A673 (cell line): ENCODE data around the gene CYTH1. TPM values are rescaled to one million over a fixed set of nuclear protein-coding genes. Genes with fewer than 3 reads are reported as not detected.

Source experiments
- BruUV-seq: library from RNA; stranded (reverse); fragments of 400-500 nt; replicated peaks from 2 replicates; lab custom pipeline; 2021; lab: Mats Ljungman, UMichigan
- CTCF ChIA-PET: fragments of 300-600 bp; sonication (Branson Sonifier 250); formaldehyde crosslinking; loops from one replicate; lab custom pipeline; 2022; ENCODE audit warnings: antibody characterized with exemption; lab: Charles Lee
- POLR2A ChIA-PET: fragments of 300-600 bp; sonication (Branson Sonifier 250); formaldehyde crosslinking; loops from one replicate; lab custom pipeline; 2022; ENCODE audit warnings: antibody characterized with exemption; ENCODE audit not compliant: low non-redundant PET; lab: Charles Lee
- DNase-seq: peaks from one replicate; pipeline ENCODE4 v3.0.0-alpha.2; 2015; ENCODE audit warnings: low spot score
- H3K27ac ChIP-seq: fragments of 200-600 bp; sonication (generic); 2 replicates; pipeline ENCODE4 v1.5.1; 2016; ENCODE audit warnings: mixed run types, low read depth, mild to moderate bottlenecking, mixed read lengths, antibody characterized with exemption, low read length; ENCODE audit not compliant: poor library complexity, severe bottlenecking
- H3K27me3 ChIP-seq: fragments of 200-600 bp; sonication (generic); replicated peaks from 2 replicates; pipeline ENCODE4 v1.6.1; 2017; ENCODE audit warnings: mixed run types, low read depth, mild to moderate bottlenecking, mixed read lengths, antibody characterized with exemption, low read length; ENCODE audit not compliant: insufficient read depth, poor library complexity
- H3K36me3 ChIP-seq: fragments of 200-600 bp; sonication (generic); 2 replicates; pipeline ENCODE4 v1.6.1; 2016; ENCODE audit warnings: mixed run types, mild to moderate bottlenecking, mixed read lengths, antibody characterized with exemption, low read length; ENCODE audit not compliant: insufficient read depth, poor library complexity, severe bottlenecking
- H3K4me1 ChIP-seq: fragments of 200-600 bp; sonication (generic); 2 replicates; pipeline ENCODE4 v1.6.1; 2017; ENCODE audit warnings: mixed run types, mild to moderate bottlenecking, mixed read lengths, antibody characterized with exemption, low read length; ENCODE audit not compliant: insufficient read depth, poor library complexity, severe bottlenecking
- H3K4me3 ChIP-seq: fragments of 200-600 bp; sonication (generic); 2 replicates; pipeline ENCODE4 v1.5.1; 2016; ENCODE audit warnings: low read depth, mixed run types, mild to moderate bottlenecking, mixed read lengths, low read length; ENCODE audit not compliant: poor library complexity, severe bottlenecking
- H3K9me3 ChIP-seq: fragments of 200-600 bp; sonication (generic); 2 replicates; pipeline ENCODE4 v1.6.1; 2016; ENCODE audit warnings: mixed run types, low read depth, mild to moderate bottlenecking, mixed read lengths, antibody characterized with exemption, low read length; ENCODE audit not compliant: poor library complexity, severe bottlenecking
- CTCF ChIP-seq: fragments of 300-800, 200-600 bp; sonication (generic); conservative IDR thresholded peaks from 2 replicates; pipeline ENCODE4 v1.5.1; 2017; ENCODE audit warnings: low read depth, mild to moderate bottlenecking, antibody characterized with exemption, low read length, moderate library complexity, mixed read lengths
- EZH2 ChIP-seq: fragments of 200-600 bp; sonication (generic); IDR thresholded peaks from 2 replicates; pipeline ENCODE4 v1.6.1; 2017; ENCODE audit warnings: borderline replicate concordance, low read depth, mild to moderate bottlenecking, mixed read lengths, antibody characterized with exemption, low read length; ENCODE audit not compliant: poor library complexity, severe bottlenecking
- intact Hi-C: fragments of 100-400 bp; cut with micrococcal nuclease; formaldehyde crosslinking; loops from one replicate; pipeline ENCODE4 v1.10.0; 2022; ENCODE audit not compliant: unreplicated experiment
- total RNA-seq: library from RNA; stranded (reverse); gene quantifications from 2 replicates; pipeline ENCODE4 v1.2.3, GENCODE V29; 2021

The CYTH1 gene
- total RNA-seq, 1 experiment from 2014 or later, result 17.9 TPM

DNA sequence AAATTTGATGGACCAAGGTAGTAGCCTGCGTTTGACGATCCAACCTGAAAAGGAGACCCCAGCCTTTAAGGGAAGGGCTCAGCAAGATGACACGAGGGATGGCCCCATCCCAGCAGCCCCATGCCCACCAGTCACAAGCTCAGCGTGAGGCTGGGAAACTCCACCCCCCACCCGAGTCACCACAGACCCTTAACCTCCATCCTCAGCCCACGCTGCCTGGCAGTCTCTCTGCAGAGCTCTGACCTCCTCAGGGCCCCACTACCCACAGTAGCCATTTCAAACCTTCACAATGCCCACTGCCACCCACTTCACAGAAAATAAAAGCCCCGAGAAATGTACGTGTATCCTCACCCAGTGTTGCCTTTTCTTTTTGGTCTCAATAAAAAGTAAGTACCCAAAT, 39.9 kb upstream of the CYTH1 start:
- intact Hi-C loops, result no loop called here
- H3K27ac ChIP-seq, result no peak overlapping the region
- H3K4me1 ChIP-seq, result peaks cover 19% of the 10 kb centered on the region
- H3K36me3 ChIP-seq, result peaks cover 71% of the 10 kb centered on the region
- no peak overlapping the region for H3K4me3 ChIP-seq
- ChIA-PET POLR2A (no interaction called here), CTCF (no interaction called here)
- H3K27me3 ChIP-seq, result no peaks in the 10 kb centered on the region
- BruUV-seq, result no TSS peak
- no peak for DNase-seq
- TF ChIP-seq CTCF, result no peak
- no peak for TF ChIP-seq EZH2
- no peaks in the 10 kb centered on the region for H3K9me3 ChIP-seq

DNA sequence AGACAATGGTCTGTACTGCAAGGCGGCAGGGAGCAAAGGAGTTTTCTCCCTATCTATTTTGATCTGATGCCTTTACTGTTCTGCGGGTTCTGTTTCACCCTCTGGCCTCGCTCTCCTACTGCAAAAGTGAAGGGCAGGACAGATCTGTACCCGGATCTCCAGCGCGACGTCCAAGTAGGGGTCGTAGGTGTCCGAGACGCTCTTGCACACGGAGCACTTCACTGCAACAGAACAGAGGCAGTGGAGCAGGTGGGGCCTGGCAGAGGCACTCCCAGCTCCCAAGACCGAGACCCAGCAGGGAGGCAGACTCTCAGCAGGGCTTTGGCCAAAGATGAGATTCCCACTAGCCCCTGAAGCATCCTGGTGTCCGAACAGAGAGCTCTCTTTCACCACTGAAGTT, 38.8 kb upstream of the CYTH1 start:
- H3K27me3 ChIP-seq, result no peaks in the 10 kb centered on the region
- ChIA-PET POLR2A (no interaction called here), CTCF (no interaction called here)
- DNase-seq, result no peak
- intact Hi-C loops, result no loop called here
- no TSS peak for BruUV-seq
- TF ChIP-seq CTCF, result no peak
- no peak for TF ChIP-seq EZH2
- peaks cover 19% of the 10 kb centered on the region for H3K4me1 ChIP-seq
- no peaks in the 10 kb centered on the region for H3K9me3 ChIP-seq
- H3K27ac ChIP-seq, result no peak overlapping the region
- H3K36me3 ChIP-seq, result peaks cover 72% of the 10 kb centered on the region
- H3K4me3 ChIP-seq, result no peak overlapping the region

DNA sequence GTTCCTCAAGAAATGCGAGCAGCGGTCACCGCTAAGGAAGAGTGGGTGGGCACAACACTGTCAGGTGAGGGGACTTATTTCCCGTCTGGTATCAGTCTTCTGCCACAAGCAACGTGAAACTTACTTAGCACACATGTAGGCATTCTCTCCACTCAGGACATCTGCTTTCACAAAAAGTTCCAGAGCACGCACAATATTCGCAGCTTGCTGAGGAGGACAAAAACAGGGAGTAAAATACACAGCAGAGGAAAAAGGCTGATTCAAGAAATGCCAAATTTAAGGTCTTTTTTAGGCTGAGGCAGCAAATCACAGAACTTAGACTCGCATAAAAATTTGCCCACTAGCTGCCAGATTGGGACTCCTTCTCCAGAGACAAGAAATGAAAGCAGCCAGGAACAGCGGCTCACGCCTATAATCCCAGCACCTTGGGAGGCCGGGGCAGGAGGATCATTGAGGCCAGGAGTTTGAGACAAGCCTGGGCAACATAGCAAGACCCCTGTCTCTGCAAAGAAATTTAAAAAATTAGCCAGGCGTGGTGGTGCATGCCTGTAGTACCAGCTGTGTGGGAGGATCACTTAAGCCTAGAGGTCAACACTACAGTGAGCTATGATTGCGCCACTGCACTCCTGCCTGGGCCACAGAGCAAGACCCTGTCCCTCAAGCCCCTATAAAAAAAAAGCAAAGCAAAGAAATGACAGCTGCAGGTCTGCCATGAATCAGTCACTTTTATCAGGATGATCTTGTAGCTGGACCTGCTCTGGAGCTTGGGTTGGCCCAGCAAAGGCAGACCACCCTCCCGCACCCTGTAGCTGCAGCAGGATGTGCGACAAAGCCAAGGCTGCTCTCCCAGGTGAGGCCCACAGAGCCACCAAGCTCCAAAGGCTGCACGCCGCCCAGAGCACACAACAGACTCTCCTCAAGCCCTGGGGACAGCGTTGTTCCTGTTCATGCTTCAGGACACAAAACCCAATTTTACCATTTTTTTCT, 38.0 kb upstream of the CYTH1 start:
- no peak overlapping the region for H3K4me3 ChIP-seq
- no peaks in the 10 kb centered on the region for H3K9me3 ChIP-seq
- no peak for DNase-seq
- no peaks in the 10 kb centered on the region for H3K27me3 ChIP-seq
- POLR2A ChIA-PET, result no interaction called here
- H3K36me3 ChIP-seq, result peaks cover 70% of the 10 kb centered on the region
- H3K27ac ChIP-seq, result peak overlapping the region; percentile 69
- TF ChIP-seq EZH2 (no peak), CTCF (no peak)
- no TSS peak for BruUV-seq
- CTCF ChIA-PET, result no interaction called here
- peaks cover 19% of the 10 kb centered on the region for H3K4me1 ChIP-seq
- intact Hi-C loops, result no loop called here
